H1 (cell line): ENCODE data around the gene MYO5B. TPM values are rescaled to one million over a fixed set of nuclear protein-coding genes. Genes with fewer than 3 reads are reported as not detected.

Source experiments
- CTCF ChIA-PET: fragments of 300-600 bp; sonication (Branson Sonifier 250); formaldehyde crosslinking; loops from one replicate; lab custom pipeline; 2021; ENCODE audit not compliant: partially characterized antibody; lab: Charles Lee
- POLR2A ChIA-PET: fragments of 300-600 bp; sonication (Branson Sonifier 250); formaldehyde crosslinking; loops from one replicate; lab custom pipeline; 2021; ENCODE audit warnings: inconsistent platforms; ENCODE audit not compliant: partially characterized antibody; lab: Charles Lee
- DNase-seq, 2 experiments: peaks; one replicate each; pipeline versions ENCODE4 v3.0.0 to v3.0.0-alpha.2; 2010 to 2022; ENCODE audit warnings: low spot score in 2 of 2, low read depth in 1 of 2, mixed read lengths in 1 of 2
- FAIRE-seq: peaks from 2 replicates; lab custom pipeline; 2011; peaks lifted over from hg19 to GRCh38; lab: Jason Lieb, UNC
- H2AFZ ChIP-seq: 2 replicates; pipeline ENCODE4 v1.8.1; 2012; ENCODE audit warnings: low read length, inconsistent platforms
- H2AK5ac ChIP-seq: 2 replicates; pipeline ENCODE4 v1.6.1; 2013; ENCODE audit warnings: low read depth, low read length
- H2BK120ac ChIP-seq: replicated peaks from 2 replicates; pipeline ENCODE3; 2013; ENCODE audit warnings: low read depth, low read length, inconsistent platforms
- H2BK12ac ChIP-seq: 2 replicates; pipeline ENCODE4 v1.6.1; 2013; ENCODE audit warnings: low read depth, low read length
- H2BK15ac ChIP-seq: 2 replicates; pipeline ENCODE4 v1.6.1; 2013; ENCODE audit warnings: low read length
- H2BK20ac ChIP-seq: 2 replicates; pipeline ENCODE4 v1.6.1; 2013; ENCODE audit warnings: low read length
- H2BK5ac ChIP-seq: 2 replicates; pipeline ENCODE4 v1.6.1; 2013; ENCODE audit warnings: low read depth, low read length
- H3K14ac ChIP-seq: 2 replicates; pipeline ENCODE4 v1.6.1; 2013; ENCODE audit warnings: inconsistent platforms; ENCODE audit not compliant: insufficient read length
- H3K18ac ChIP-seq: 2 replicates; pipeline ENCODE4 v1.6.1; 2013; ENCODE audit warnings: low read length; ENCODE audit errors: extremely low read depth
- H3K23ac ChIP-seq: 2 replicates; pipeline ENCODE4 v1.6.1; 2013; ENCODE audit warnings: inconsistent platforms; ENCODE audit not compliant: insufficient read length
- H3K23me2 ChIP-seq: 2 replicates; pipeline ENCODE4 v1.6.1; 2013; ENCODE audit warnings: low read depth, low read length
- H3K27ac ChIP-seq: 2 replicates; pipeline ENCODE4 v1.6.1; 2011; ENCODE audit warnings: low read depth, low read length, inconsistent platforms
- H3K27me3 ChIP-seq, 4 experiments: replicated peaks in 1 of 4; 1 replicate in 1 of 4; 2 replicates in 3 of 4; pipeline versions ENCODE4 v1.6.1 to v1.8.1; 2011 to 2013; ENCODE audit warnings: low read length in 3 of 4, mild to moderate bottlenecking in 3 of 4, inconsistent platforms in 2 of 4, mixed read lengths in 2 of 4, moderate library complexity in 1 of 4; ENCODE audit not compliant: control insufficient read depth in 3 of 4, insufficient read depth in 3 of 4; ENCODE audit errors: extremely low read depth in 1 of 4
- H3K36me3 ChIP-seq, 4 experiments: 2 replicates each; pipeline versions ENCODE4 v1.6.1 to v1.8.1; 2011 to 2013; ENCODE audit warnings: mild to moderate bottlenecking in 4 of 4, low read length in 3 of 4, moderate library complexity in 2 of 4, control low read depth in 1 of 4, inconsistent platforms in 1 of 4; ENCODE audit not compliant: insufficient read depth in 4 of 4, control insufficient read depth in 2 of 4
- H3K4ac ChIP-seq: replicated peaks from 2 replicates; pipeline ENCODE3; 2013; ENCODE audit warnings: low read length, low read depth, mixed read lengths, inconsistent platforms; ENCODE audit not compliant: insufficient read length
- H3K4me1 ChIP-seq, 4 experiments: replicated peaks in 1 of 4; 1 replicate in 1 of 4; 2 replicates in 3 of 4; pipeline versions ENCODE4 v1.6.1 to v1.8.1; 2011 to 2013; ENCODE audit warnings: low read length in 3 of 4, inconsistent platforms in 2 of 4, mixed read lengths in 1 of 4; ENCODE audit not compliant: insufficient read depth in 4 of 4, control insufficient read depth in 3 of 4
- H3K4me2 ChIP-seq, 2 experiments: 2 replicates each; pipeline versions ENCODE4 v1.6.1 to v1.8.1; 2011 to 2013; ENCODE audit warnings: low read depth in 2 of 2, low read length in 2 of 2, control low read depth in 1 of 2, inconsistent platforms in 1 of 2, mild to moderate bottlenecking in 1 of 2; ENCODE audit not compliant: insufficient read depth in 1 of 2
- H3K4me3 ChIP-seq, 4 experiments: fragments of 200-600, 300-600 bp in 1 of 4; sonication (generic), shearing (Covaris generic), sonication (Bioruptor Twin) in 1 of 4; 2 replicates each; pipeline versions ENCODE4 v1.5.1 to v1.8.1; 2011 to 2016; ENCODE audit warnings: low read length in 4 of 4, low read depth in 3 of 4, control low read depth in 2 of 4, inconsistent platforms in 2 of 4, mild to moderate bottlenecking in 2 of 4, mixed read lengths in 1 of 4, moderate library complexity in 1 of 4; ENCODE audit not compliant: insufficient read depth in 2 of 4; ENCODE audit errors: extremely low read depth in 1 of 4
- H3K56ac ChIP-seq: replicated peaks from 2 replicates; pipeline ENCODE3; 2013; ENCODE audit warnings: low read depth, mild to moderate bottlenecking, mixed read lengths, low read length, inconsistent platforms; ENCODE audit not compliant: insufficient read length
- H3K79me1 ChIP-seq: 2 replicates; pipeline ENCODE4 v1.6.1; 2013; ENCODE audit warnings: low read depth, low read length, control low read depth
- H3K79me2 ChIP-seq, 2 experiments: 2 replicates each; pipeline versions ENCODE4 v1.6.1 to v1.8.1; 2012 to 2013; ENCODE audit warnings: low read length in 2 of 2, mild to moderate bottlenecking in 2 of 2, inconsistent platforms in 1 of 2; ENCODE audit not compliant: insufficient read depth in 2 of 2, control insufficient read depth in 1 of 2
- H3K9ac ChIP-seq, 4 experiments: replicated peaks in 1 of 4; 1 replicate in 1 of 4; 2 replicates in 3 of 4; pipeline versions ENCODE4 v1.6.1 to v1.8.1; 2011 to 2013; ENCODE audit warnings: low read depth in 3 of 4, low read length in 3 of 4, control low read depth in 2 of 4, mild to moderate bottlenecking in 2 of 4, moderate library complexity in 2 of 4, inconsistent platforms in 1 of 4; ENCODE audit errors: extremely low read depth in 1 of 4
- H3K9me3 ChIP-seq, 2 experiments: 2 replicates each; pipeline versions ENCODE4 v1.6.1 to v1.8.1; 2012 to 2013; ENCODE audit warnings: mild to moderate bottlenecking in 2 of 2, moderate library complexity in 2 of 2, control low read depth in 1 of 2, inconsistent platforms in 1 of 2, low read depth in 1 of 2, low read length in 1 of 2, mixed read lengths in 1 of 2; ENCODE audit not compliant: insufficient read depth in 2 of 2
- H4K20me1 ChIP-seq, 2 experiments: replicated peaks in 1 of 2; 2 replicates each; pipeline versions ENCODE3 to v1.8.1; 2011 to 2013; ENCODE audit warnings: inconsistent platforms in 2 of 2, low read length in 2 of 2, mild to moderate bottlenecking in 1 of 2; ENCODE audit not compliant: insufficient read depth in 2 of 2, control insufficient read depth in 1 of 2
- H4K5ac ChIP-seq: 2 replicates; pipeline ENCODE4 v1.6.1; 2013; ENCODE audit warnings: low read length, low read depth, mixed read lengths, inconsistent platforms; ENCODE audit not compliant: insufficient read length
- H4K8ac ChIP-seq: 2 replicates; pipeline ENCODE4 v1.8.0; 2013; ENCODE audit warnings: mild to moderate bottlenecking, moderate library complexity, low read length, inconsistent platforms; ENCODE audit not compliant: insufficient read depth; ENCODE audit errors: extremely low read depth
- H4K91ac ChIP-seq: replicated peaks from 2 replicates; pipeline ENCODE3; 2013; ENCODE audit warnings: low read length, mixed read lengths, inconsistent platforms; ENCODE audit not compliant: insufficient read length
- BRCA1 ChIP-seq: IDR thresholded peaks from 2 replicates; pipeline ENCODE4 v1.6.1; 2012; ENCODE audit warnings: low read depth, low read length, improper control_type of control experiment
- GTF2F1 ChIP-seq: IDR thresholded peaks from 2 replicates; pipeline ENCODE4 v1.6.1; 2012; ENCODE audit warnings: low read depth, low read length, improper control_type of control experiment, borderline replicate concordance
- KDM1A ChIP-seq: fragments of 200-600, 300-600 bp; sonication (generic); IDR thresholded peaks from 2 replicates; pipeline ENCODE4 v1.7.1; 2016; ENCODE audit warnings: mild to moderate bottlenecking, low read length, borderline replicate concordance
- KDM4A ChIP-seq: IDR thresholded peaks from one replicate; pipeline ENCODE4 v1.7.1; 2012; ENCODE audit warnings: low read depth, mild to moderate bottlenecking, moderate library complexity, low read length, inconsistent platforms; ENCODE audit not compliant: severe bottlenecking
- NANOG ChIP-seq: IDR thresholded peaks from 2 replicates; pipeline ENCODE4 v1.6.1; 2011; ENCODE audit warnings: low read length, low read depth, mild to moderate bottlenecking, inconsistent platforms; ENCODE audit not compliant: insufficient read depth, poor library complexity, severe bottlenecking
- PHF8 ChIP-seq: fragments of 200-600 bp; sonication (generic); conservative IDR thresholded peaks from 2 replicates; pipeline ENCODE4 v1.7.1; 2012; ENCODE audit warnings: low read depth, mild to moderate bottlenecking, inconsistent platforms, low read length, moderate library complexity
- POU5F1 ChIP-seq: IDR thresholded peaks from 2 replicates; pipeline ENCODE4 v1.6.1; 2011; ENCODE audit warnings: low read depth, mild to moderate bottlenecking, low read length, moderate library complexity
- SAP30 ChIP-seq: fragments of 300-600 bp; sonication (generic); IDR thresholded peaks from 2 replicates; pipeline ENCODE4 v1.7.1; 2012; ENCODE audit warnings: low read length, moderate library complexity, mild to moderate bottlenecking, inconsistent platforms; ENCODE audit not compliant: insufficient read depth, insufficient replicate concordance
- SIRT6 ChIP-seq: IDR thresholded peaks from one replicate; pipeline ENCODE4 v1.7.1; 2012; ENCODE audit warnings: low read length, inconsistent platforms
- TAF1 ChIP-seq: IDR thresholded peaks from 2 replicates; pipeline ENCODE4 v1.6.1; 2011; ENCODE audit warnings: mild to moderate bottlenecking, low read depth, low read length
- TAF7 ChIP-seq: optimal IDR thresholded peaks from 2 replicates; pipeline ENCODE3; 2011; ENCODE audit warnings: low read depth, mild to moderate bottlenecking, inconsistent platforms, low read length, moderate library complexity, borderline replicate concordance
- TEAD4 ChIP-seq: IDR thresholded peaks from 2 replicates; pipeline ENCODE4 v1.6.1; 2012; ENCODE audit warnings: low read depth, low read length, inconsistent platforms, mixed read lengths
- WGBS, 2 experiments: shearing (Covaris generic) in 1 of 2; methylation state at CpG; one replicate each; pipeline versions ENCODE4 v1.1.6 to v1.1.7; 2013 to 2015; ENCODE audit warnings: low lambda C conversion rate in 2 of 2, mixed read lengths in 2 of 2, inconsistent platforms in 1 of 2, low coverage in 1 of 2, missing lambda C conversion rate in 1 of 2; ENCODE audit not compliant: insufficient replicate concordance in 2 of 2, insufficient coverage in 1 of 2, insufficient read length in 1 of 2; ENCODE audit errors: extremely low coverage in 1 of 2, missing lambda C conversion rate in 1 of 2; 5-methylcytosine and 5-hydroxymethylcytosine counted together
- polyA plus RNA-seq, 7 experiments: library from polyadenylated mRNA; depleted of rRNA in 3 of 7; stranded (reverse) in 5 of 7; unstranded in 2 of 7; fragments of >200 nt in 5 of 7; fragments of 200-250 nt in 2 of 7; gene quantifications; 1 replicate in 5 of 7; 2 replicates in 1 of 7; 4 replicates in 1 of 7; pipeline versions ENCODE4 v1.2.1 to v1.2.3, GENCODE V29; 2011 to 2013; ENCODE audit warnings: missing spikeins in 2 of 7, mixed read lengths in 2 of 7
- total RNA-seq: library from RNA; stranded (reverse); fragmentation: NEBNext Ultra II Directional; extraction: Animal tissue kit (Norgen Biotek cat#: 25700); gene quantifications from 2 replicates; pipeline ENCODE4 v1.2.1, GENCODE V29; 2021
- TF ChIP-seq, protein P1 (sequence below): IDR thresholded peaks from 2 replicates; pipeline ENCODE4 v1.6.1; 2011; ENCODE audit warnings: low read depth, mild to moderate bottlenecking, low read length; ENCODE audit not compliant: insufficient read depth

MYO5B gene
- total and polyA plus RNA-seq, 2 of the 8 experiments (the other 6 are each of a cell fraction or from before 2014, with no cell fraction given) = 6.4 to 7.7 TPM

DNA sequence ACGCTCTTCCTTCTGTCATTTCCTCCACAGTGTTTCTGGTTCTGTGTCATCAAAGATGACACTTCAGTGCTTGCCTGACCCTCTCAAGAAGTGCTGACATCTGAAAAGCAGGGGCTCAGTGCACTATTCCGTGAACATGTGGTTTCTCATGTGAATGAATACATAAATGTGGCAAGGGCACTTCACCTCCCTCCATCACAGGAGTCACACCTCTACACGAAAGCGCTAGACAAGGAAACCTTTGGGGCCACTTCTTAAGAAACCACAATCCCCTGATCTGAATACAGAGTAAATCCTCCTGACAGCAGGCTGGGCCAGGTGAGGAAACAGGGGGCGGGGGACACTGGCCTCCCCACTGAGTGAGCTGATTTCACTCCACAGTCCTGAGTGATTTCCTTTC, 235.8 kb downstream of the MYO5B start:
- no peaks in the 10 kb centered on the region for H3K27me3 ChIP-seq
- H3K4me3 ChIP-seq = no peak overlapping the region
- no peak overlapping the region for H3K4ac ChIP-seq
- DNase-seq (no peak), FAIRE-seq (no peak)
- no peak for TF ChIP-seq SIRT6
- TF ChIP-seq TAF7 = no peak
- TF ChIP-seq KDM4A = no peak
- TF ChIP-seq BRCA1 = no peak
- TF ChIP-seq, protein P1, sequence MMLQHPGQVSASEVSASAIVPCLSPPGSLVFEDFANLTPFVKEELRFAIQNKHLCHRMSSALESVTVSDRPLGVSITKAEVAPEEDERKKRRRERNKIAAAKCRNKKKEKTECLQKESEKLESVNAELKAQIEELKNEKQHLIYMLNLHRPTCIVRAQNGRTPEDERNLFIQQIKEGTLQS = no peak
- TF ChIP-seq PHF8 = no peak
- TF ChIP-seq SAP30 = no peak
- no peak for TF ChIP-seq POU5F1
- no peak for TF ChIP-seq GTF2F1
- no peak for TF ChIP-seq KDM1A
- TF ChIP-seq TEAD4 = no peak
- TF ChIP-seq NANOG = no peak
- TF ChIP-seq TAF1 = no peak
- no peaks in the 10 kb centered on the region for H3K4me1 ChIP-seq
- H3K56ac ChIP-seq = no peak overlapping the region
- H4K8ac ChIP-seq = no peak overlapping the region
- no peaks in the 10 kb centered on the region for H4K20me1 ChIP-seq
- no peak overlapping the region for H2BK12ac ChIP-seq
- H3K9ac ChIP-seq = no peak overlapping the region
- CTCF ChIA-PET = no interaction called here
- no peaks in the 10 kb centered on the region for H3K79me1 ChIP-seq
- no peak overlapping the region for H2AK5ac ChIP-seq
- no peak overlapping the region for H2BK20ac ChIP-seq
- no peak overlapping the region for H2BK120ac ChIP-seq
- no peak overlapping the region for H4K5ac ChIP-seq
- WGBS, 2 experiments = 94% methylated on average over 5 of the region's 5 CpGs; no CpG with 5 or more reads in 1 of the 2 experiments
- no peaks in the 10 kb centered on the region for H3K9me3 ChIP-seq
- H3K4me2 ChIP-seq = no peak overlapping the region
- no peak overlapping the region for H4K91ac ChIP-seq
- no peak overlapping the region for H3K14ac ChIP-seq
- H3K23ac ChIP-seq = no peak overlapping the region
- no peaks in the 10 kb centered on the region for H3K79me2 ChIP-seq
- no peak overlapping the region for H2BK5ac ChIP-seq
- H3K18ac ChIP-seq = no peak overlapping the region
- H2AFZ ChIP-seq = no peak overlapping the region
- H2BK15ac ChIP-seq = no peak overlapping the region
- no peaks in the 10 kb centered on the region for H3K36me3 ChIP-seq
- no peak overlapping the region for H3K27ac ChIP-seq
- no peaks in the 10 kb centered on the region for H3K23me2 ChIP-seq
- POLR2A ChIA-PET = no interaction called here
